ENCODE measurements around the gene ZW10. TPM values are rescaled to one million over a fixed set of nuclear protein-coding genes. Genes with fewer than 3 reads are reported as not detected.

ZW10 gene
- total RNA-seq, 1 experiment from 2014 or later, result 19.3 TPM

DNA sequence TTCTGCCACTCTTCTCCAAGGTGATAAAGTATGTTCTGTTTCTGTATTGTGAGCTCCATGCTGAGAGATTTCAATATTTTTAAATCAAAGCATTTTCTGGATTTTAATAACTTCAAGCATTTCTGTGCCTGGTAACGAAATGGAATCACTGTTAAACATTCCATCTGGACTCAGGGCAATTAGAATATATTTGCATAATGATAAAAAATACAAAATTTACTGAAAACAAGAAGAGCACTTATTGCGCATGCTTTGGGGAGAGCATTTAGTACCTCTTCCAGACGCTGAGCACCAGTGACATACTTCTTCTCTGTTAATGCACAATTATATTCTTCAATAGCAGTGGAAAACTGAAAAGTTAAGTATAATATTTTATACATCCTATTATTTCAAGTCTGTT, 13.3 kb downstream of the ZW10 start:
- intact Hi-C loops (cut with micrococcal nuclease; ENCODE audit: unreplicated experiment), result no loop called here
- H3K4me1 ChIP-seq (replicated peaks; ENCODE audit: insufficient read depth), result no peaks in the 10 kb centered on the region
- no peak for TF ChIP-seq EZH2 (IDR thresholded peaks at IDR 0.05; ENCODE audit: low read depth)
- TF ChIP-seq, protein P1, sequence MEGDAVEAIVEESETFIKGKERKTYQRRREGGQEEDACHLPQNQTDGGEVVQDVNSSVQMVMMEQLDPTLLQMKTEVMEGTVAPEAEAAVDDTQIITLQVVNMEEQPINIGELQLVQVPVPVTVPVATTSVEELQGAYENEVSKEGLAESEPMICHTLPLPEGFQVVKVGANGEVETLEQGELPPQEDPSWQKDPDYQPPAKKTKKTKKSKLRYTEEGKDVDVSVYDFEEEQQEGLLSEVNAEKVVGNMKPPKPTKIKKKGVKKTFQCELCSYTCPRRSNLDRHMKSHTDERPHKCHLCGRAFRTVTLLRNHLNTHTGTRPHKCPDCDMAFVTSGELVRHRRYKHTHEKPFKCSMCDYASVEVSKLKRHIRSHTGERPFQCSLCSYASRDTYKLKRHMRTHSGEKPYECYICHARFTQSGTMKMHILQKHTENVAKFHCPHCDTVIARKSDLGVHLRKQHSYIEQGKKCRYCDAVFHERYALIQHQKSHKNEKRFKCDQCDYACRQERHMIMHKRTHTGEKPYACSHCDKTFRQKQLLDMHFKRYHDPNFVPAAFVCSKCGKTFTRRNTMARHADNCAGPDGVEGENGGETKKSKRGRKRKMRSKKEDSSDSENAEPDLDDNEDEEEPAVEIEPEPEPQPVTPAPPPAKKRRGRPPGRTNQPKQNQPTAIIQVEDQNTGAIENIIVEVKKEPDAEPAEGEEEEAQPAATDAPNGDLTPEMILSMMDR (conservative IDR thresholded peaks at IDR 0.05), result no peak
- H3K27me3 ChIP-seq (ENCODE audit: insufficient read depth, low read depth), result no peaks in the 10 kb centered on the region
- H3F3A ChIP-seq (ENCODE audit: insufficient read depth, low read depth), result no peaks in the 10 kb centered on the region
- H3K9me2 ChIP-seq (ENCODE audit: insufficient read depth), result no peaks in the 10 kb centered on the region
- H3K4me2 ChIP-seq, result no peak overlapping the region
- H3K36me3 ChIP-seq (ENCODE audit: low read depth), result peaks cover 41% of the 10 kb centered on the region
- H3K9me3 ChIP-seq (ENCODE audit: insufficient read depth, low read depth), result no peaks in the 10 kb centered on the region
- no peak for DNase-seq
- H3K4me3 ChIP-seq, result no peak overlapping the region
- ChIA-PET CTCF (interaction anchor here (0.6 kb wide), 1 partner anchor 1198 kb away, joined by 3 read pairs; no protein-coding TSS in a partner anchor), POLR2A (ENCODE audit: unreplicated experiment) (no interaction called here)
- BruUV-seq (replicated peaks), result no TSS peak
- H3K79me2 ChIP-seq (ENCODE audit: low read depth), result peaks cover 1% of the 10 kb centered on the region; the same call in 1 of the 2 replicates
- H2AFZ ChIP-seq, result no peak overlapping the region
- H3K27ac ChIP-seq, result no peak overlapping the region
- peaks cover 21% of the 10 kb centered on the region for H4K20me1 ChIP-seq (ENCODE audit: insufficient read depth)

DNA sequence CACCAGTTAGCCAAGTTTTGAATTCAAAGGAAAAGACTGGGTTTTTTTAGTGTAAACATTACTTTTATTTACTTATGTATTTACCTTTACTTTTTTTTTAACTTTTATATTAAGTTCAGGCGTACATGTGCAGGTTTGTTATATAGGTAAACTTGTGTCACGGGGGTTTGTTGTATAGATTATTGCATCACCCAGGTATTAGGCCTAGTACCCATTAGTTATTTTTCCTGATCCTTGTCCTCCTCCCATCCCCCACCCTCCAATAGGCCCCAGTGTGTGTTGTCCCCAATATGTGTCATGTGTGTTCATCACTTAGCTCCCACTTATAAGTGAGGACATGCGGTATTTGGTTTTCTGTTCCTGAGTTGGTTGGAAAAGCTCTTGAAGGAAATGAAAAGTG, 20.6 kb downstream of the ZW10 start:
- Histone ChIP-seq H3K4me2 (no peak overlapping the region), H3K9me3 (ENCODE audit: insufficient read depth, low read depth) (no peaks in the 10 kb centered on the region), H3K4me1 (replicated peaks; ENCODE audit: insufficient read depth) (no peaks in the 10 kb centered on the region), H3K27me3 (ENCODE audit: insufficient read depth, low read depth) (no peaks in the 10 kb centered on the region), H3F3A (ENCODE audit: insufficient read depth, low read depth) (no peaks in the 10 kb centered on the region), H3K79me2 (ENCODE audit: low read depth) (no peaks in the 10 kb centered on the region), H3K4me3 (no peak overlapping the region), H3K27ac (no peak overlapping the region), H3K9me2 (ENCODE audit: insufficient read depth) (no peaks in the 10 kb centered on the region), H2AFZ (no peak overlapping the region), H3K36me3 (ENCODE audit: low read depth) (peaks cover 20% of the 10 kb centered on the region), H4K20me1 (ENCODE audit: insufficient read depth) (peaks cover 2% of the 10 kb centered on the region; the same call in 1 of the 2 replicates)
- ChIA-PET POLR2A (ENCODE audit: unreplicated experiment) (no interaction called here), CTCF (no interaction called here)
- intact Hi-C loops (cut with micrococcal nuclease; ENCODE audit: unreplicated experiment), result no loop called here
- no TSS peak for BruUV-seq (replicated peaks)
- TF ChIP-seq, protein P1 (conservative IDR thresholded peaks at IDR 0.05), result no peak
- TF ChIP-seq EZH2 (IDR thresholded peaks at IDR 0.05; ENCODE audit: low read depth), result no peak
- DNase-seq, result no peak

DNA sequence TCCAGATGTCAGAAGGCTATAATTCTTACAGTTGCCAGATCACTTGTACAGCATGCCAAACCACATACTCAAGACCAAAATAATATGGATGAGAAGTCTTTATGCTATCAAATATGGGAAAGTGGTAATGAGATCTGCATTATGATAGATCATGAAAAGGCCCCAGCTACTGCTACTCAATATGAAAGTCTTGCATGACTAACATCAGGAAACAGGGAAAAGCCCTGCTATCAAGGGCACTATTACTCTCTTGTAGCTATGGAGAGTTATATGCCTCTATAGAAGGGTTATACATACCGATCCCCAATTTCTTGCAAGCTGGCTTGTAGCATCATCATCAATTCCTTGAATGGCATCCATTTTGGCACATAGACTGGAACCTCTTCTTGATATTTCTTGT, 37.2 kb downstream of the ZW10 start:
- Histone ChIP-seq H2AFZ (no peak overlapping the region), H4K20me1 (ENCODE audit: insufficient read depth) (0 out of 2 replicates have a peak, but pooled peaks cover 5% of the 10 kb centered on the region), H3K9me3 (ENCODE audit: insufficient read depth, low read depth) (no peaks in the 10 kb centered on the region), H3K79me2 (ENCODE audit: low read depth) (no peaks in the 10 kb centered on the region), H3K27me3 (ENCODE audit: insufficient read depth, low read depth) (no peaks in the 10 kb centered on the region), H3K4me1 (replicated peaks; ENCODE audit: insufficient read depth) (no peaks in the 10 kb centered on the region), H3K9me2 (ENCODE audit: insufficient read depth) (no peaks in the 10 kb centered on the region), H3F3A (ENCODE audit: insufficient read depth, low read depth) (no peaks in the 10 kb centered on the region), H3K4me3 (no peak overlapping the region), H3K4me2 (no peak overlapping the region), H3K27ac (no peak overlapping the region), H3K36me3 (ENCODE audit: low read depth) (peaks cover 20% of the 10 kb centered on the region)
- BruUV-seq (replicated peaks), result no TSS peak
- intact Hi-C loops (cut with micrococcal nuclease; ENCODE audit: unreplicated experiment), result no loop called here
- no peak for DNase-seq
- POLR2A ChIA-PET (ENCODE audit: unreplicated experiment), result no interaction called here
- no peak for TF ChIP-seq EZH2 (IDR thresholded peaks at IDR 0.05; ENCODE audit: low read depth)
- TF ChIP-seq, protein P1 (conservative IDR thresholded peaks at IDR 0.05), result no peak
- CTCF ChIA-PET, result no interaction called here

Measured in PC-9 (cell line).